Bronchial epithelial cell (primary cell): ENCODE measurements around the gene CDKL1. TPM values are rescaled to one million over a fixed set of nuclear protein-coding genes. Genes with fewer than 3 reads are reported as not detected.

Experiments used
- DNase-seq: peaks from one replicate; pipeline ENCODE4 v3.0.0-alpha.2; 2010; ENCODE audit warnings: low read depth
- FAIRE-seq: peaks from 2 replicates; lab custom pipeline; 2011; peaks lifted over from hg19 to GRCh38; lab: Jason Lieb, UNC
- H3K27me3 ChIP-seq: 2 replicates; pipeline ENCODE4 v1.5.1; 2011; ENCODE audit warnings: low read length; ENCODE audit not compliant: control insufficient read depth, insufficient read depth
- H3K36me3 ChIP-seq: 2 replicates; pipeline ENCODE4 v1.5.1; 2011; ENCODE audit warnings: low read length; ENCODE audit not compliant: control insufficient read depth, insufficient read depth
- H3K4me3 ChIP-seq: 2 replicates; pipeline ENCODE4 v1.5.1; 2011; ENCODE audit warnings: mild to moderate bottlenecking, low read depth, low read length, control low read depth
- total RNA-seq: library from RNA; depleted of rRNA; stranded (reverse); fragments of >200 nt; gene quantifications from 2 replicates; pipeline ENCODE4 v1.2.1, GENCODE V29; 2014
- TF ChIP-seq, protein P1 (sequence below): IDR thresholded peaks from 2 replicates; pipeline ENCODE4 v1.5.1; 2011; ENCODE audit warnings: mild to moderate bottlenecking, moderate library complexity, low read length, control low read depth, inconsistent platforms; ENCODE audit not compliant: insufficient read depth, severe bottlenecking

The CDKL1 gene
- total RNA-seq, 1 donor from 2014 or later, result 4.5 TPM

DNA sequence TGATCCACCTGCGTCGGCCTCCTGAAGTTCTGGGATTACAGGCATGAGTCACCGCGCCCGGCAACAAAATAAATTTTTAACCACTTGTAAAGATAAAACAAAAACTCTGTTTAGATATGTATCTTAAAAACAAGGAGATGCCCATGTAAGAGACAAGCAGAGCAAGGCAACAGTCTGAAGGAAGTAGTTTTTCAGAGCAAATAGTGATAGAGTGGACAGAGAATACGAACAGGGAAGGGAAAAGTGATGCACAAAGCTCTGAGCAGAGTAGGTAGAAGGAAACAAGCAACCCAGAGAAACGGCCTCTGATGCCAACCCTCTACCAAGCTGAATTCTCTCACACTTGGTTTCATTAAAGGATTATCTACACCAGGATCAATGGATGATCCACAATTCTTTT, 24.8 kb upstream of the CDKL1 start:
- Histone ChIP-seq H3K4me3 (no peak overlapping the region), H3K36me3 (peaks cover 11% of the 10 kb centered on the region), H3K27me3 (no peaks in the 10 kb centered on the region)
- TF ChIP-seq, protein P1, sequence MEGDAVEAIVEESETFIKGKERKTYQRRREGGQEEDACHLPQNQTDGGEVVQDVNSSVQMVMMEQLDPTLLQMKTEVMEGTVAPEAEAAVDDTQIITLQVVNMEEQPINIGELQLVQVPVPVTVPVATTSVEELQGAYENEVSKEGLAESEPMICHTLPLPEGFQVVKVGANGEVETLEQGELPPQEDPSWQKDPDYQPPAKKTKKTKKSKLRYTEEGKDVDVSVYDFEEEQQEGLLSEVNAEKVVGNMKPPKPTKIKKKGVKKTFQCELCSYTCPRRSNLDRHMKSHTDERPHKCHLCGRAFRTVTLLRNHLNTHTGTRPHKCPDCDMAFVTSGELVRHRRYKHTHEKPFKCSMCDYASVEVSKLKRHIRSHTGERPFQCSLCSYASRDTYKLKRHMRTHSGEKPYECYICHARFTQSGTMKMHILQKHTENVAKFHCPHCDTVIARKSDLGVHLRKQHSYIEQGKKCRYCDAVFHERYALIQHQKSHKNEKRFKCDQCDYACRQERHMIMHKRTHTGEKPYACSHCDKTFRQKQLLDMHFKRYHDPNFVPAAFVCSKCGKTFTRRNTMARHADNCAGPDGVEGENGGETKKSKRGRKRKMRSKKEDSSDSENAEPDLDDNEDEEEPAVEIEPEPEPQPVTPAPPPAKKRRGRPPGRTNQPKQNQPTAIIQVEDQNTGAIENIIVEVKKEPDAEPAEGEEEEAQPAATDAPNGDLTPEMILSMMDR, result no peak
- FAIRE-seq (no peak), DNase-seq (no peak)

DNA sequence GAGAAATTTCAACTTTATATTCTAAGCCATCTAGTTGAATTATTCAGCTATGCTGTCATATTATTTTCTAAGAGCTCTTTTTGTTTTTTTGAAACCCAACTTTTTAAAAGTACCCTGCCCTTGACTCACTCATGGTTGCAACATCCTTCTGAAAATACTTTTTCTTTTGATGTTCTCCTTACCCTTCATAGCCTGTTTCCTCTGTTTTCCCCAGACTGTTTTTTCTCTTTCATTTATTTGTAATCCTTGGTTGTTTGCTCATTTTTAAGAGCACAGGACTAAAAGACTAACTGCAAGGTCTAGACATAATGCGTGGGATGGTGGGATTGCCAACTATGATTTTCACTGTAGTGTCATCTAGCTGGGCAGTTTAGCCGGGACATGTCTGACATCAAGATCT, 21.2 kb upstream of the CDKL1 start:
- no peak overlapping the region for H3K4me3 ChIP-seq
- H3K36me3 ChIP-seq, result peaks cover 6% of the 10 kb centered on the region
- TF ChIP-seq, protein P1, result no peak
- H3K27me3 ChIP-seq, result no peaks in the 10 kb centered on the region
- no peak for DNase-seq
- no peak for FAIRE-seq

DNA sequence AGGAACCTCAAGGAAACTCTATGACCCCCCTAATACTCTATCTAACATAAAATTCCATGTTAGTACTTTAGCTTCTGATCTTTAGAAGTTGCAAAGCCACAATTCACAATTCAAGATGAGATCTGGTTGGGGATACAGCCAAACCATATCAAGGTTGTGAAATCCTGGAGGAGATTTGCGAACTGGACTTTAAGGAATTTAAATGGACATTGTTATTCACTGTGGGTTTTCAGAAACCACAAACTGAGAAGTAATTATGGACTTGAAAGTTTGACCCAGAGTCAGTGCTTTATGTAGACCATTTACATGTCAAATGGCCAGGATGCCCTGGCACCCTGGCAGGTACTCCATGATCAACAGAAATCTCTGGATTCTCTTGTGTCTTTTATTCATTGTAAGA, 14.2 kb upstream of the CDKL1 start:
- FAIRE-seq, result no peak
- no peak for DNase-seq

DNA sequence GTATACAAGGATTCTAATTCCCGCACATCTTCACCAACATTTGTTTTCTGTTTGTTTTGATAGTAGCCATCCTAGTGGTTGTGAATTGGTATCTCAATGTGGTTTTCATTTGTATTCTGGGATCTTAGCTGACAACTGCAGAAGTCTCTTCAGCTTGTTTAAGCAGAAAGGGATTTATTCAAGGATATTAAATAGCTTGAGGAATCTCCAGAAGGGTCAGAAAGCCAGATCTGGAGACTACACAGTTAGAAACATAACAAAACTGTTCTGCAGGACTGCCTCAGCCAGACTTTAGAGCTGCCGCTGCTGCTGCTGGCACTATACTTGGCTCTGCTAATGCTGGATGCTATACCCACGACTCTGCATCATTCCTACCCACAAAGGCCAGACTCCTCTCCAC, 13.4 kb upstream of the CDKL1 start:
- Histone ChIP-seq H3K4me3 (no peak overlapping the region), H3K36me3 (no peaks in the 10 kb centered on the region), H3K27me3 (no peaks in the 10 kb centered on the region)
- no peak for FAIRE-seq
- DNase-seq, result no peak
- TF ChIP-seq, protein P1, result no peak

More for the DNA sequence above, 14.2 kb upstream of the CDKL1 start:
- TF ChIP-seq, protein P1, result no peak
- Histone ChIP-seq H3K27me3 (no peaks in the 10 kb centered on the region), H3K4me3 (no peak overlapping the region), H3K36me3 (no peaks in the 10 kb centered on the region)

DNA sequence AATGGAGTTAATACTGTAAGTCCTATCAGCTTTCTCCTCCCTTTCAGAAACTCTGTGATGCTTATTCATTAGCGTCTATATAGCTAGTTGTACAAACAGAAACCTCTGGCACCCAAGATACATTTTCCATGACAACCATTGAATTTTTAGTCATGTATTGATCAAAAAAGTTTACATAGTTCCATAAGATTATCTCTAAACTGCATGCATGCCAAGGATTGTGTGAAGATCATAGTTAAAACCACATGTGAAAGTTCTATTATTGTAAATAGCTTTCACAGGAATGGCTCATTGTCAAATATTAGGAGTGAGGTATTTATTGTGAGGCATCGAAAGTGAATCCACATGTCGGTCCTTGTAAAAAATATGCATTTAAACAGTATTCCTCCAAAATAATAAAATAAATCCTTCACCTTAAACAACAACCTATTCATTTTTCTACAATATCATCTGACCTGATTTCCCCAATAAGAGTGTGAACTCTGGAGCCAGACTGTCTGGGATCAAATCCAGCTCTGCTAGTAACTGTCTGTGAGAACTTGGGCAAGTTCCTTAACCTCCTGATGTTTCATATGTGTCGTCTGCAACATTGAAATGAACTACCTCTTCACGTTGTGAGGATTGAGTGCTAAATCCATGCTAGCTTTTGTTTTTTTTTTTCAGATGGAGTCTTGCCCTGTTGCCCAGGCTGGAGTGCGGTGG, 10.6 kb upstream of the CDKL1 start:
- TF ChIP-seq, protein P1, result no peak
- FAIRE-seq (no peak), DNase-seq (no peak)
- no peaks in the 10 kb centered on the region for H3K27me3 ChIP-seq
- H3K4me3 ChIP-seq, result no peak overlapping the region
- H3K36me3 ChIP-seq, result no peaks in the 10 kb centered on the region

DNA sequence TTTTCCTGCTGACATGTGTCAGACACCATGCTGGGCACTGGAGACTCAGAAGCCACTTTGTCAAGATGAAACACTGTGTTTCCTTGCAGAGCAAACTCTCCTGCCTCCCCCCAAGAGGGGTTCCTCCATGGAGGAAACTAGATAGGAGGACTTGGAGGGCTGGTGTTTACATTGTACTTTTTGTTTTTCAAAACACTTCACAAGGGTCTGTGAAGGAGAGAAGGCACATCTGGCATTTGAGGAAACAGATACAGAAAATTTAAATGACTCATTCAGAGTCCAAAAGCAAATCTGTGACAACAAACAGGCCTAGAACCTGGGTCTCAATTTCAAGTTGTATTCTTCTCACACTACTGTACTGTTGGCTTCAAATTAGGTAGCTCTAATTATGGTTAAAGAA, 6.7 kb upstream of the CDKL1 start:
- no peak for DNase-seq
- FAIRE-seq, result no peak
- H3K4me3 ChIP-seq, result no peak overlapping the region
- H3K27me3 ChIP-seq, result no peaks in the 10 kb centered on the region
- no peaks in the 10 kb centered on the region for H3K36me3 ChIP-seq
- TF ChIP-seq, protein P1, result no peak
